Breast epithelium (tissue), 4 donors: ENCODE measurements around the gene INSM1. TPM values are rescaled to one million over a fixed set of nuclear protein-coding genes. Genes with fewer than 3 reads are reported as not detected.

Source experiments
- DNase-seq, 2 donors: peaks; one replicate each; pipeline ENCODE4 v3.0.0-alpha.2; 2019; ENCODE audit warnings: low spot score in 2 of 2
- H3K27ac ChIP-seq, 2 donors: fragments of 200-600 bp; sonication (generic) in 1 of 2; one replicate each; pipeline ENCODE4 v1.5.1; 2016 to 2019; ENCODE audit warnings: mild to moderate bottlenecking in 1 of 2
- H3K27me3 ChIP-seq, 2 donors: fragments of 200-600 bp; sonication (generic) in 1 of 2; one replicate each; pipeline versions ENCODE4 v1.5.1 to v1.6.0; 2017 to 2019; ENCODE audit warnings: control low read depth in 1 of 2, mild to moderate bottlenecking in 1 of 2
- H3K36me3 ChIP-seq: fragments of 200-600 bp; one replicate; pipeline ENCODE4 v1.5.1; 2019
- H3K4me1 ChIP-seq, 2 donors: fragments of 200-600 bp; sonication (generic); one replicate each; pipeline ENCODE4 v1.5.1; 2016 to 2019; ENCODE audit warnings: control low read depth in 1 of 2
- H3K4me3 ChIP-seq, 3 donors: fragments of 200-600 bp; sonication (generic); 1 replicate in 2 of 3; 2 replicates in 1 of 3; pipeline ENCODE4 v1.5.1; 2016 to 2019; ENCODE audit warnings: mild to moderate bottlenecking in 3 of 3, moderate library complexity in 2 of 3
- H3K9me3 ChIP-seq, 2 donors: fragments of 200-600 bp; sonication (generic) in 1 of 2; one replicate each; pipeline ENCODE4 v1.5.1; 2016 to 2019; ENCODE audit warnings: control low read depth in 1 of 2
- POLR2A ChIP-seq: fragments of 450-650 bp; IDR thresholded peaks from one replicate; pipeline ENCODE4 v1.6.1; 2016; ENCODE audit warnings: antibody characterized with exemption, mild to moderate bottlenecking, moderate library complexity
- POLR2AphosphoS5 ChIP-seq, 3 donors: sonication (generic); formaldehyde crosslinking; IDR thresholded peaks; one replicate each; pipeline ENCODE4 v1.6.1; 2017; ENCODE audit warnings: antibody characterized with exemption in 3 of 3
- intact Hi-C: fragments of 100-400 bp; cut with DNase I; formaldehyde crosslinking; loops from one replicate; pipeline ENCODE4 v1.15.1; 2023; ENCODE audit warnings: low total_unique reads
- total RNA-seq, 3 donors: library from RNA; depleted of rRNA; stranded (reverse); fragments of >200 nt; gene quantifications; one replicate each; pipeline ENCODE4 v1.1.0, GENCODE V29; 2016
- TF ChIP-seq, protein P1 (sequence below), 3 donors: fragments of 450-650 bp; IDR thresholded peaks; one replicate each; pipeline ENCODE4 v1.5.1; 2016 to 2017; ENCODE audit warnings: antibody characterized with exemption in 3 of 3, mild to moderate bottlenecking in 3 of 3, moderate library complexity in 3 of 3

The INSM1 gene
- total RNA-seq, 3 donors from 2014 or later = 0.48 TPM; not detected in 2

DNA sequence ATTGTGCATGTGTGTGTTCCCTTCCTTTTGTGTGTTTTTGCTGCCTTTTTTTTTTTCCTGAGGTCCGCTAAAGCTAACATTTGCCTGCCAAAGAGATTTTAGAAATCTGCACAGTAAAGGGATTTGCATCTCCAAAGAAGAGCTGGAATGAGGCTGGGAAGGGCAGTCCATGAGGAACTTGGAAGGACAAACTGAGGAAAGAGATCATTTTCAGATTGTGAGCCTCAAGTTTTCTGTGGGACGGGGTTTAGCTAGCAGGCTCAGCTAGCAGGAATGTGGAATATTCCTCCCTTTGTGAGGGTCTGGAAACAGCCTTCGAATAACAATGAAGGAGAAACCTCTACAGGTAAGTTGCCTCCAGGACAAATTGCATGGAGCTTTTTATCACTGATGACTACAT lies 3.8 kb downstream of the INSM1 start:
- intact Hi-C loops = no loop called here
- peaks cover 0 to 62% of the 10 kb centered on the region in 2 donors for H3K27me3 ChIP-seq

DNA sequence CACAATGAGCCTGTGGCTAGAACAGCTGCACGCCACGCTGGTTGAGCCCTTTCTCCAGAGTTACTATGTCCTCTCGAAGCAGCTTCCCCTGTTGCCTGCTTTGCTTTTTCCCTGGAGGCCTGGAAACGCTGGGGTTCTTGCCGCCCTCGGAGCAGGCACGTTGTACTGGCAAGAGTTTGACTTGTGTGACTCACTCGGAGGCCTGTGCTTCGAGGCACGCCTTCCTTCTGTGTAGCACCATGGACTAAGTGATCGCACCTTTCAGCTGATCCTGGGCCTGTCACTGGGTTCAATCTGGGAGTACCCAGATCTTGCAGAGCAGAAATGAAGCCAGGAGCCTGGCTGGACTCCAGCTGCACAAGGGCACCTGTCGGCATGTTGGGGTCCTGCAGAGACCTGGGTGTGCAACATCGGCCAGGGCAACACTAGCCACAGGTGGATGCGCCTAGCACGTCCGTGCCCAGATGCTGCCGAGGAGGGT lies 5.2 kb downstream of the INSM1 start:
- Histone ChIP-seq H3K27ac (no peak overlapping the region), H3K36me3 (no peaks in the 10 kb centered on the region), H3K9me3 (no peaks in the 10 kb centered on the region), H3K27me3 (peaks cover 0 to 48% of the 10 kb centered on the region in 2 donors), H3K4me1 (peaks cover 0 to 10% of the 10 kb centered on the region in 2 donors), H3K4me3 (no peak overlapping the region)
- intact Hi-C loops = no loop called here
- TF ChIP-seq POLR2AphosphoS5 (IDR thresholded peaks at IDR 0.05) (no peak), POLR2A (no peak)
- TF ChIP-seq, protein P1, sequence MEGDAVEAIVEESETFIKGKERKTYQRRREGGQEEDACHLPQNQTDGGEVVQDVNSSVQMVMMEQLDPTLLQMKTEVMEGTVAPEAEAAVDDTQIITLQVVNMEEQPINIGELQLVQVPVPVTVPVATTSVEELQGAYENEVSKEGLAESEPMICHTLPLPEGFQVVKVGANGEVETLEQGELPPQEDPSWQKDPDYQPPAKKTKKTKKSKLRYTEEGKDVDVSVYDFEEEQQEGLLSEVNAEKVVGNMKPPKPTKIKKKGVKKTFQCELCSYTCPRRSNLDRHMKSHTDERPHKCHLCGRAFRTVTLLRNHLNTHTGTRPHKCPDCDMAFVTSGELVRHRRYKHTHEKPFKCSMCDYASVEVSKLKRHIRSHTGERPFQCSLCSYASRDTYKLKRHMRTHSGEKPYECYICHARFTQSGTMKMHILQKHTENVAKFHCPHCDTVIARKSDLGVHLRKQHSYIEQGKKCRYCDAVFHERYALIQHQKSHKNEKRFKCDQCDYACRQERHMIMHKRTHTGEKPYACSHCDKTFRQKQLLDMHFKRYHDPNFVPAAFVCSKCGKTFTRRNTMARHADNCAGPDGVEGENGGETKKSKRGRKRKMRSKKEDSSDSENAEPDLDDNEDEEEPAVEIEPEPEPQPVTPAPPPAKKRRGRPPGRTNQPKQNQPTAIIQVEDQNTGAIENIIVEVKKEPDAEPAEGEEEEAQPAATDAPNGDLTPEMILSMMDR (IDR thresholded peaks at IDR 0.05) = no peak
- no peak for DNase-seq

More for the DNA sequence above, 3.8 kb downstream of the INSM1 start:
- TF ChIP-seq POLR2AphosphoS5 (IDR thresholded peaks at IDR 0.05) = no peak
- no peak for TF ChIP-seq POLR2A
- TF ChIP-seq, protein P1 (IDR thresholded peaks at IDR 0.05) = no peak
- Histone ChIP-seq H3K4me1 (peaks cover 8 to 10% of the 10 kb centered on the region in 2 donors), H3K4me3 (no peak overlapping the region), H3K36me3 (no peaks in the 10 kb centered on the region), H3K9me3 (no peaks in the 10 kb centered on the region), H3K27ac (no peak overlapping the region)
- DNase-seq = no peak

DNA sequence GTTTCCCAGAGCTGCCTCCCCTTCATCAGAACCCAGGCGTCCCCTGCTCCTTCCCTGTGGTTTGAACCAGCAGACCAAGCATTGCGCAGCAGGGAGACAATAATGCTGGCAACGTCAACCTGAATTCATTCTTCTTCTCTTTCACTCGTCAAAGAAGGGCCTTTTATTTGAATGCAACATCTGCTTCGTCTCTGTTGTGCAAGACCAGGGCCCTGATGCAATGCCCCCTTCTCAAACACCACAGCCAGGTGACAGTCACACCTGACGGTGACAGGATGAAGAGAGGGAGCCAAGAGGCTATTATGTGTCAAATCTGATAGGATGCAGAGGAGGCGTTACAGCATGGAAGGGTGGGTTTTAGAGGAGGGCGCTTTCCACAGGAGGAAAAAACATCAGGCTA lies 8.0 kb downstream of the INSM1 start:
- H3K9me3 ChIP-seq = no peaks in the 10 kb centered on the region

DNA sequence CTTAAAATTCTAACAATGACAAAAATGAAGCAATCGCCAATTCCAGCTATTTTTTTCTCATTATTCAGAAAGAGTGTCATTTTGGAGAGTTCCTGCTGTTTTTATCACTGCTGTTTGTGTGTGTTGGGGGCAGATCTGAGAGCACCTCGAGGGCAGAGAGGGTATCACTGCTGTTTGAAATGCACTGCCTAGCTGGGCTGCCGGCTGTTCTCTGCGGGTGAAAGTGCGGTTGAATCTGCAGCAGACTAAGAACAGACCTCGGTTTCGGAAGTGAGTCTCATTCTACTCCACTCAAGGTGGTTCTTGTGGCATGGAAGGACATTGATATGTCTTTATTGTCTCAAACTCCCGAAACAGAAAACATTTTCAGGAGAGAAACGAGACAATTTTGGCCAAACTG lies 18.3 kb downstream of the INSM1 start:
- no peak for DNase-seq
- intact Hi-C loops = no loop called here
- Histone ChIP-seq H3K4me3 (no peak overlapping the region), H3K27ac (no peak overlapping the region), H3K27me3 (peaks cover 0 to 13% of the 10 kb centered on the region in 2 donors), H3K9me3 (no peaks in the 10 kb centered on the region), H3K4me1 (no peaks in the 10 kb centered on the region), H3K36me3 (no peaks in the 10 kb centered on the region)
- TF ChIP-seq, protein P1 (IDR thresholded peaks at IDR 0.05) = no peak
- no peak for TF ChIP-seq POLR2AphosphoS5 (IDR thresholded peaks at IDR 0.05)
- no peak for TF ChIP-seq POLR2A

More for the DNA sequence above, 8.0 kb downstream of the INSM1 start:
- Histone ChIP-seq H3K36me3 (no peaks in the 10 kb centered on the region), H3K27me3 (peaks cover 0 to 28% of the 10 kb centered on the region in 2 donors), H3K4me3 (no peak overlapping the region), H3K27ac (no peak overlapping the region), H3K4me1 (no peaks in the 10 kb centered on the region)
- intact Hi-C loops = no loop called here
- no peak for TF ChIP-seq POLR2AphosphoS5 (IDR thresholded peaks at IDR 0.05)
- TF ChIP-seq POLR2A = no peak
- TF ChIP-seq, protein P1 (IDR thresholded peaks at IDR 0.05) = no peak
- DNase-seq = no peak

DNA sequence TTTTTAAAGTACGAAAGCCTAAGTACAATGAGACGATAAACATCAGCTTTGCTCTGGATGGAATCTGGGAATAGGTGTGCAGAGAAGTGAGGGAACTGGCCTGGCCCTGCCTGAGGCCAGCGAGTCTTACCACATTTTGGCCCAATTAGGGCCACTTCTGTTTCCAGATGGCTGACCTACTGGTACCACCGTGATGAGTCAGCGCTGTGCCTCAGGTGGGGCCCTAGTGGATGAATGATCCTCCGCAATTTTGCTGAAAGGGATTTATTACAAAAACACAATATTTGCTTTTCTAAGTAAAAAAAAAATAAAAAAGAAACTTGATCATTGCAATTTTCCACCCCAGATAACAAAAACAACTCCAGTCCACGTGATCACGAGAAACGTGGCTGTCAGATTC lies 22.5 kb downstream of the INSM1 start:
- no peak for DNase-seq
- Histone ChIP-seq H3K27me3 (no peaks in the 10 kb centered on the region), H3K4me1 (no peaks in the 10 kb centered on the region), H3K27ac (no peak overlapping the region), H3K36me3 (no peaks in the 10 kb centered on the region), H3K4me3 (no peak overlapping the region), H3K9me3 (no peaks in the 10 kb centered on the region)
- TF ChIP-seq POLR2AphosphoS5 (IDR thresholded peaks at IDR 0.05) = no peak
- TF ChIP-seq, protein P1 (IDR thresholded peaks at IDR 0.05) = no peak
- TF ChIP-seq POLR2A = no peak
- intact Hi-C loops = no loop called here
